Uterus (tissue), 4 donors: ENCODE results near the gene BRAT1. TPM values are rescaled to one million over a fixed set of nuclear protein-coding genes. Genes with fewer than 3 reads are reported as not detected.

ENCODE experiments used
- DNase-seq, 2 donors: peaks; one replicate each; pipeline ENCODE4 v3.0.0-alpha.2; 2019 to 2020
- H3K27ac ChIP-seq, 2 donors: fragments of 200-600 bp; sonication (generic); 1 replicate in 1 of 2; 2 replicates in 1 of 2; pipeline ENCODE4 v1.5.1; 2016 to 2018
- H3K27me3 ChIP-seq, 2 donors: fragments of 200-600 bp; sonication (generic); one replicate each; pipeline ENCODE4 v1.5.1; 2018 to 2019; ENCODE audit warnings: control low read depth in 1 of 2
- H3K36me3 ChIP-seq, 2 donors: fragments of 200-600 bp; sonication (generic); one replicate each; pipeline ENCODE4 v1.5.1; 2019; ENCODE audit warnings: control low read depth in 1 of 2
- H3K4me1 ChIP-seq, 2 donors: fragments of 200-600 bp; sonication (generic); one replicate each; pipeline ENCODE4 v1.5.1; 2018 to 2019; ENCODE audit warnings: control low read depth in 1 of 2
- H3K4me3 ChIP-seq, 2 donors: fragments of 200-600 bp; sonication (generic); 1 replicate in 1 of 2; 2 replicates in 1 of 2; pipeline ENCODE4 v1.5.1; 2018 to 2019; ENCODE audit warnings: mild to moderate bottlenecking in 1 of 2
- H3K9me3 ChIP-seq, 2 donors: fragments of 200-600 bp; sonication (generic); one replicate each; pipeline ENCODE4 v1.5.1; 2019; ENCODE audit warnings: control low read depth in 1 of 2
- CTCF ChIP-seq, 4 experiments: fragments of 200-600 bp in 2 of 4; fragments of 450-650 bp in 2 of 4; sonication (generic) in 2 of 4; IDR thresholded peaks; one replicate each; pipeline ENCODE4 v1.5.1; 2016 to 2019; ENCODE audit warnings: antibody characterized with exemption in 4 of 4, mild to moderate bottlenecking in 2 of 4, moderate library complexity in 1 of 4
- POLR2A ChIP-seq, 2 donors: fragments of 450-650 bp; IDR thresholded peaks; one replicate each; pipeline ENCODE4 v1.6.1; 2016; ENCODE audit warnings: antibody characterized with exemption in 2 of 2, mild to moderate bottlenecking in 1 of 2, moderate library complexity in 1 of 2
- intact Hi-C: fragments of 100-400 bp; cut with DNase I; formaldehyde crosslinking; loops from one replicate; pipeline ENCODE4 v1.15.1; 2023; ENCODE audit warnings: low total_unique reads
- total RNA-seq, 4 donors: library from RNA; depleted of rRNA in 3 of 4; stranded (reverse); fragments of >200 nt in 3 of 4; gene quantifications; one replicate each; pipeline versions ENCODE4 v1.1.0 to v1.2.4, GENCODE V29; 2014 to 2023
- donor health status: DM: yes; HTN: yes; CAD: no.

Gene BRAT1
- total RNA-seq, 4 donors from 2014 or later, result 10.3 to 44.3 (median 36.0) TPM

- no peaks in the 10 kb centered on the region for H3K27me3 ChIP-seq
- intact Hi-C loops, result no loop called here
- no peaks in the 10 kb centered on the region for H3K4me1 ChIP-seq
- no peak overlapping the region for H3K4me3 ChIP-seq
- H3K9me3 ChIP-seq, result no peaks in the 10 kb centered on the region
- H3K27ac ChIP-seq, result no peak overlapping the region
- no peaks in the 10 kb centered on the region for H3K36me3 ChIP-seq
- DNase-seq, result no peak
- TF ChIP-seq POLR2A (IDR thresholded peaks at IDR 0.05) (no peak), CTCF (IDR thresholded peaks at IDR 0.05) (no peak)
Measured at GRCh38 chr7:2572101-2572842, 16.9 kb upstream of the BRAT1 start.

GRCh38 chr7:2571409-2571808 is 16.1 kb upstream of the BRAT1 start:
- Histone ChIP-seq H3K4me3 (no peak overlapping the region), H3K9me3 (no peaks in the 10 kb centered on the region), H3K36me3 (no peaks in the 10 kb centered on the region), H3K27ac (no peak overlapping the region), H3K27me3 (no peaks in the 10 kb centered on the region), H3K4me1 (no peaks in the 10 kb centered on the region)
- TF ChIP-seq CTCF (IDR thresholded peaks at IDR 0.05) (no peak), POLR2A (IDR thresholded peaks at IDR 0.05) (no peak)
- intact Hi-C loops, result no loop called here
- DNase-seq, result no peak

- Histone ChIP-seq H3K36me3 (no peaks in the 10 kb centered on the region), H3K4me3 (no peak overlapping the region), H3K27ac (no peak overlapping the region), H3K9me3 (no peaks in the 10 kb centered on the region), H3K4me1 (no peaks in the 10 kb centered on the region), H3K27me3 (no peaks in the 10 kb centered on the region)
- intact Hi-C loops, result no loop called here
- DNase-seq, result no peak
- no peak for TF ChIP-seq POLR2A (IDR thresholded peaks at IDR 0.05)
- no peak for TF ChIP-seq CTCF (IDR thresholded peaks at IDR 0.05)
Measured at GRCh38 chr7:2570021-2570420, 14.7 kb upstream of the BRAT1 start.

- no peaks in the 10 kb centered on the region for H3K36me3 ChIP-seq
- H3K27me3 ChIP-seq, result no peaks in the 10 kb centered on the region
- DNase-seq, result no peak
- H3K4me3 ChIP-seq, result no peak overlapping the region
- H3K9me3 ChIP-seq, result no peaks in the 10 kb centered on the region
- intact Hi-C loops, result no loop called here
- no peaks in the 10 kb centered on the region for H3K4me1 ChIP-seq
- H3K27ac ChIP-seq, result no peak overlapping the region
- no peak for TF ChIP-seq POLR2A (IDR thresholded peaks at IDR 0.05)
- TF ChIP-seq CTCF (IDR thresholded peaks at IDR 0.05), result no peak
Measured at GRCh38 chr7:2569421-2569820, 14.1 kb upstream of the BRAT1 start.

- no peak for DNase-seq
- no peaks in the 10 kb centered on the region for H3K4me1 ChIP-seq
- no peak overlapping the region for H3K27ac ChIP-seq
- no peak overlapping the region for H3K4me3 ChIP-seq
- no peaks in the 10 kb centered on the region for H3K27me3 ChIP-seq
- TF ChIP-seq POLR2A (IDR thresholded peaks at IDR 0.05) (no peak), CTCF (IDR thresholded peaks at IDR 0.05) (no peak)
- intact Hi-C loops, result no loop called here
- no peaks in the 10 kb centered on the region for H3K36me3 ChIP-seq
- H3K9me3 ChIP-seq, result no peaks in the 10 kb centered on the region
Measured at GRCh38 chr7:2568521-2569223, 13.3 kb upstream of the BRAT1 start.
